Nephron (organoid): ENCODE data around the gene KRTAP12-2.
"Not testable (repeated sequence)": the region's sequence is repeated elsewhere in the genome, so short reads cannot be mapped to it uniquely, and the experiment has no call there.

ENCODE experiments used
- H3K27ac Mint-ChIP-seq, 3 experiments: 2 replicates each; pipeline ENCODE4 v1.8.0; 2020; ENCODE audit warnings: mixed read lengths in 3 of 3, mild to moderate bottlenecking in 2 of 3, moderate library complexity in 1 of 3
- H3K27me3 Mint-ChIP-seq: 2 replicates; pipeline ENCODE4 v1.8.0; 2021; ENCODE audit warnings: low read depth, mild to moderate bottlenecking, moderate library complexity, mixed read lengths
- H3K36me3 Mint-ChIP-seq: 2 replicates; pipeline ENCODE4 v1.8.0; 2020; ENCODE audit warnings: low read depth, mixed read lengths
- H3K4me1 Mint-ChIP-seq: 2 replicates; pipeline ENCODE4 v1.8.0; 2020; ENCODE audit warnings: mixed read lengths
- H3K4me3 Mint-ChIP-seq, 3 experiments: 2 replicates each; pipeline ENCODE4 v1.8.0; 2020; ENCODE audit warnings: mild to moderate bottlenecking in 3 of 3, mixed read lengths in 3 of 3, moderate library complexity in 2 of 3
- H3K9me3 Mint-ChIP-seq: 2 replicates; pipeline ENCODE4 v1.8.0; 2020; ENCODE audit warnings: mixed read lengths
- CTCF ChIP-seq, 3 experiments: fragments of 200-600 bp; sonication (generic); IDR thresholded peaks; one replicate each; pipeline ENCODE4 v1.5.0; 2021; ENCODE audit warnings: antibody characterized with exemption in 3 of 3; ENCODE audit not compliant: unreplicated experiment in 3 of 3

The KRTAP12-2 gene

DNA sequence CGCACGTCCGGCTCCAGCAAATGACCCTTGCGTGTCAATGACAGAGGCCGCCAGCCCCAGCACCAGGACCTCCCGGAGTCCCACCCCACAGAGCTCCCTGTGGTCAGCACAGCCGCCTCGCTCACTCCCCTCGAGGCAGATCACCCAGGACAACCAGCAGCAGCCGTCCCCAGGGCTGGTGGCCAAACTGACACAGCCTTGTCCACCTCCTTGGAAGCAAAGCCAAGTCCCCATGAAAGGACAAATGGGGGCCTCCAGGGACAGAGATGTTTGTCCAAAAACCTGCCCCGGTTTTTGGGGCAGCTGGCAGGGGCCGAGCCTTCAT lies 27.4 kb downstream of the KRTAP12-2 start:
- Mint-ChIP-seq H3K27ac (no peak overlapping the region), H3K4me3 (no peak overlapping the region), H3K27me3 (peaks cover 13% of the 10 kb centered on the region), H3K4me1 (no peaks in the 10 kb centered on the region), H3K9me3 (peaks cover 40% of the 10 kb centered on the region), H3K36me3 (no peaks in the 10 kb centered on the region)
- TF ChIP-seq CTCF (IDR thresholded peaks at IDR 0.05; ENCODE audit: unreplicated experiment in 3 of 3) = no peak

- H3K27me3 Mint-ChIP-seq = peaks cover 13% of the 10 kb centered on the region
- H3K36me3 Mint-ChIP-seq, H3K27ac Mint-ChIP-seq, H3K4me3 Mint-ChIP-seq, H3K4me1 Mint-ChIP-seq: not testable (repeated sequence)
- peaks cover 35% of the 10 kb centered on the region for H3K9me3 Mint-ChIP-seq
Observed at GRCh38 chr21:44638506-44639330, 28.0 kb downstream of the KRTAP12-2 start.

- peaks cover 33% of the 10 kb centered on the region for H3K9me3 Mint-ChIP-seq
- H3K4me3 Mint-ChIP-seq, H3K4me1 Mint-ChIP-seq, H3K27ac Mint-ChIP-seq, H3K36me3 Mint-ChIP-seq: not testable (repeated sequence)
- H3K27me3 Mint-ChIP-seq = peaks cover 18% of the 10 kb centered on the region
Observed at GRCh38 chr21:44637851-44638348, 28.8 kb downstream of the KRTAP12-2 start.

DNA sequence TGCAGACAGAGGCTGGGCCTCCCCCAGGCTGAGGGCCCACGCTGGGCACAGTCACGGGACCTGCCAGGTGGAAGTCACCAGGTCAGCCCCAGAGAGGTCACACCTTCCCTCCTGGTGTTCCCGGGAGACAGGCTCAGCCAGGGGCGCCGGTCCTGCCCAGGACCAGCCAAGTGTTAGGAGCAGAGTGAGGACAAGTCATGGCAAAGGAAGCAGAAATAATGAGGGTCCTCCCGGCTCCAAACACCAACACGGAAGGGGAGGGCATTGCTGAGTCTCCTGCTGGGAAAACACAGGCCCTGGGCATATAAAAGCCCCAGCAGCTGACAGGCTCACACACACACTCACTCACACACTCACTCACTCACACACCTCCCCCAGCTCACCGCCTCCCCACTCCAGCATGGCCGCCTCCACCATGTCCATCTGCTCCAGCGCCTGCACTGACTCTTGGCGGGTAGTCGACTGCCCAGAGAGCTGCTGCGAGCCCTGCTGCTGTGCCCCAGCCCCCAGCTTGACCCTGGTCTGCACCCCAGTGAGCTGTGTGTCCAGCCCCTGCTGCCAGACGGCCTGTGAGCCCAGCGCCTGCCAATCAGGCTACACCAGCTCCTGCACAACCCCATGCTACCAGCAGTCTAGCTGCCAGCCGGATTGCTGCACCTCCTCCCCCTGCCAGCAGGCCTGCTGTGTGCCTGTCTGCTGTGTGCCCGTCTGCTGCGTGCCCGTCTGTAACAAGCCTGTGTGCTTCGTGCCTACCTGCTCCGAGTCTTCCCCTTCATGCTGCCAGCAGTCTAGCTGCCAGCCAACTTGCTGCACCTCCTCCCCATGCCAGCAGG lies 29.5 kb downstream of the KRTAP12-2 start, which contains the start of gene KRTAP10-10:
Gene KRTAP10-10, plus strand, starts transcription at position 339 of the 833 bp plus-strand sequence. Its CDS starts 62 bp downstream, at position 401.
- Mint-ChIP-seq H3K9me3 (peaks cover 33% of the 10 kb centered on the region), H3K27me3 (peaks cover 18% of the 10 kb centered on the region), H3K4me1 (no peaks in the 10 kb centered on the region), H3K36me3 (no peaks in the 10 kb centered on the region), H3K4me3 (no peak within 1 kb of the TSS), H3K27ac (no peak within 1 kb of the TSS)
- no peak for TF ChIP-seq CTCF (IDR thresholded peaks at IDR 0.05; ENCODE audit: unreplicated experiment in 3 of 3)

- Mint-ChIP-seq H3K9me3 (peaks cover 36% of the 10 kb centered on the region), H3K4me1 (no peaks in the 10 kb centered on the region), H3K36me3 (no peaks in the 10 kb centered on the region), H3K27me3 (peaks cover 18% of the 10 kb centered on the region), H3K27ac (no peak overlapping the region), H3K4me3 (no peak overlapping the region)
- TF ChIP-seq CTCF (IDR thresholded peaks at IDR 0.05; ENCODE audit: unreplicated experiment in 3 of 3) = no peak
Observed at GRCh38 chr21:44636209-44637017, 30.3 kb downstream of the KRTAP12-2 start.

- Mint-ChIP-seq H3K36me3 (peaks cover 13% of the 10 kb centered on the region), H3K9me3 (peaks cover 35% of the 10 kb centered on the region), H3K4me1 (no peaks in the 10 kb centered on the region), H3K27ac (no peak overlapping the region), H3K4me3 (no peak overlapping the region), H3K27me3 (peaks cover 23% of the 10 kb centered on the region)
- TF ChIP-seq CTCF (IDR thresholded peaks at IDR 0.05; ENCODE audit: unreplicated experiment in 3 of 3) = no peak
Observed at GRCh38 chr21:44632067-44632466, 34.7 kb downstream of the KRTAP12-2 start.
